Activated CD4-positive, CD25-positive, alpha-beta regulatory T cell treated with anti-CD3 and anti-CD28 coated beads, Interleukin-2, amount 50 U/mL, for 72 hours (primary cell): Measurements from ENCODE around the gene RPL38.

Experiments
- DNase-seq: peaks from one replicate; pipeline ENCODE4 v3.0.0; 2021

Gene RPL38

GRCh38 chr17:74211912-74212208, 8.4 kb downstream of the RPL38 start:
- no peak for DNase-seq

GRCh38 chr17:74212209-74212912, 8.9 kb downstream of the RPL38 start:
- peak; percentile 40 for DNase-seq

GRCh38 chr17:74212913-74213791, 9.7 kb downstream of the RPL38 start, which contains the start of gene TTYH2:
TSS of gene TTYH2 (plus strand) at chr17:74213571. CDS start at chr17:74213588, 17 bp downstream.
- peak; percentile 65 for DNase-seq

- no peak for DNase-seq
These were observed 10.4 kb downstream of the RPL38 start for GRCh38 chr17:74213861-74214391.

DNA sequence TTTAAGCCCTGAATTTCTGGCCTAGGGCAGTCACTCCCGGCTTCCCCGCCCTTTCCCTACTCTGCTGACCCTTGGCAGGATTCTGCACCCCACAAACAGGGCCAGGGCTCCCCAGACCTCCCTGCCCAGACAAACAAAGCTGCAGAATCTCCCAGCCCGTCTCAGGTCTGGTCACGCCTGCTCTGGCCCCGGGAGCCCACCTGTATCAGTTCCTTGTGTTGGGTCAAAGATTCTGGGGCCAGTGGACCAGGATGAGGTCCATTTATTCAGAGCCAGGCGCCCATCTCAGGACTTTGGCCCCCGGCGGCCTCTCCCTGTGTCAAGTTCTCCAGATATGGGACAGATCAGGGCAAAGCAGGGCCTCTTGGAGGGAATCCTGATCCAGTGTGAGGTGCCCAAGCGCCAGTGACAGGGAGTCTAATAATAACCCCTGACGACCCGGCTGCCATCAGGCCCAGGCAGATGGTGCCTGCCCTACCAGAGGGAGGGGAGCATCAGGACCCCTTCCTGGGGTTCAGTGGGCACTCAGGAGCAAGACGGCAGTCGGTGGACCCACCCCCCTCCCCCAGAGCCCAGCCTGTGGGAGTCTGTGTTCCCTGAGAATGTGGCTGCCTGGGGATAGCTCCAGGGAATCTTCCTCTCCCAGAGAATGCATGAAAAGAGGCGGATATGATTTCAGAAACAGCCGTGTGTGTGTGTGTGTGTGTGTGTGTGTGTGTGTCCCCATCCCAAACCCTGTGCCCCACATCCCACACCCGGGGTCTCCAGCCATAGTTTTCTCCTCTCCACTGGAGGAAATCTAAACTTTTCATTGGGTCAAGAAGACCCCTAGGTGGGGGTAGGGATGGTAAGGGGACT, 11.2 kb downstream of the RPL38 start:
- no peak for DNase-seq

DNA sequence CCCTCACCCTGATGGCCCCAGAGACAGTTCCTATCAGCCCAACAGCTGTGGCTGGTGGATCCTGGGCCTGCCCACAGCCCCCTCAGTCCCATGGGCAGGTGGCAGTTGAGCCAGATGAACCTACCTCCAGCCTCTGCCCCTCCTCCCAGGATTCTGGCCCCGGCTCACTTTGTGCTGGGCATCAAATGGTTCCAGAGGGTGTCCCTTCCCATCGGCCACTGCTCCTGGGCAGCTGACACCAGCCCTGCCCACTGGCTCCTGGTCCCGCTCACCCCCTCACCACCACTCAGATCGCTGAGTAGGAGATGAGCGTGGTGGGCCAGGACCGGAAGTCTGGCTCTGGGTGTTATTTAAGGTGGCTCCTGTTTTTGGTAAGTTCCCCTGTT, 11.9 kb downstream of the RPL38 start:
- no peak for DNase-seq

DNA sequence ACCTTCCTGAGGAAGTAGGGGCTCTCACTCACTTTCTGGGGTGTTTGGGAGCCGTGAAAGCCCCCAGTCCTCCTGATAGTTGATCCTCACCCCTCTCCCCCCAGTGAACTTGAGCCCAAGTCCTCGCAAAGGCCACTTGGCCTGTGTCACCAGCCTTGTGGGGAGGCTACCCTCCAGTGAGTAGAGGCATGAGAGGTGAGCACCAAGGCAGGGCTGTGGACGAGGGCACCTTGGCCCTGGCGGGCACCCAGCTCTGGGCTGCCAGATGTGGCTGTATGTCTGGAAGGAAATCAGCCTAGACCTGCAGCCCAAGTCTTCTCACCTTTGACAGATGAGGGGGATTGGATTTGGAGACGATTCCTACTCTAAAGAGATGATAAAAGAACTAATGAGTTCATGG, 13.0 kb downstream of the RPL38 start:
- no peak for DNase-seq

GRCh38 chr17:74217037-74217730, 13.7 kb downstream of the RPL38 start:
- DNase-seq: no peak

GRCh38 chr17:74217888-74218287, 14.4 kb downstream of the RPL38 start:
- no peak for DNase-seq

- no peak for DNase-seq
These were observed 15.0 kb downstream of the RPL38 start for GRCh38 chr17:74218436-74218835.

GRCh38 chr17:74219576-74220133, 16.2 kb downstream of the RPL38 start:
- no peak for DNase-seq

GRCh38 chr17:74220219-74220618, 16.7 kb downstream of the RPL38 start:
- DNase-seq: no peak

- no peak for DNase-seq
These were observed 17.7 kb downstream of the RPL38 start for GRCh38 chr17:74220946-74221818.

GRCh38 chr17:74222399-74222798, 18.9 kb downstream of the RPL38 start:
- DNase-seq: no peak

GRCh38 chr17:74223901-74224300, 20.4 kb downstream of the RPL38 start:
- no peak for DNase-seq

DNA sequence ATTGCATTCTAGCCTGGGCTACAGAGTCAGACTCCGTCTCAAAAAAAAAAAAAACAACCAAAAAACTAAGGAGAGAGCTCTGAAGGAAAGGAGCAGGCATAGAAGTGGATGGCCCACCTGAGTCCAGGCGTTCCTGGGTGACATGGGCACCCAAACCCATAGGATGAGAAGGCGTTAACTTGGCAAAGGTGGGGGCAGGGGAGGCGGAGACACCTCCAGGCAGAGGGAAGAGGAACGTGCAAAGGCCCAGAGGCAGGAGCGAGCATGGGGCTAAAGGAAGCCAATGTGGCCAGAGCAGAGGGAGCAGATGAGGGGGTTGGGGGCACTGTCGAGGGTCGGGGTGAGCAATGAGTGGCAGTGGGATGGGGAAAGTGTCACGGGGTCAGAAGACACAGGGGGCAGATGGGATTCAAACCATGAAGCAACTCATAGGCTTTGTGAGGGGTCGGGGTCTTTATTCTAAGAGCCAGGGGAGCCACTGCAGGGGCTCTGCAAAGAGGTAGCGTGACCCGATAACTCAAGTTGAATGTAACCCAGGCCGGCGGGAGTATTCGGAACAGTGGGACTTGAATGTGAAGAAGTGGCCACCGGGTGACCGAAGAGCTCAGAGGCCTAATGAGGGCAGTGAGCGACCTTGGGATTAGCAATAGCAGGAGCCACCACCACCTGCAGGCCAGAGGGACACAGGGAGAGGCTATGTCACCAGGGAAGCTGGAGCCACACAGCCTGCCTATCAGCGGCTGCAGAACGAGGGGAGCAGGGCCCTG, 21.7 kb downstream of the RPL38 start:
- no peak for DNase-seq

GRCh38 chr17:74226252-74226651, 22.8 kb downstream of the RPL38 start:
- DNase-seq: no peak

GRCh38 chr17:74227271-74228080, 24.0 kb downstream of the RPL38 start:
- no peak for DNase-seq

GRCh38 chr17:74228306-74228978, 25.0 kb downstream of the RPL38 start:
- no peak for DNase-seq
